Measurements from ENCODE around the gene MLLT10.
"Not testable (repeated sequence)": the region's sequence is repeated elsewhere in the genome, so short reads cannot be mapped to it uniquely, and the experiment has no call there.

MLLT10 gene

DNA sequence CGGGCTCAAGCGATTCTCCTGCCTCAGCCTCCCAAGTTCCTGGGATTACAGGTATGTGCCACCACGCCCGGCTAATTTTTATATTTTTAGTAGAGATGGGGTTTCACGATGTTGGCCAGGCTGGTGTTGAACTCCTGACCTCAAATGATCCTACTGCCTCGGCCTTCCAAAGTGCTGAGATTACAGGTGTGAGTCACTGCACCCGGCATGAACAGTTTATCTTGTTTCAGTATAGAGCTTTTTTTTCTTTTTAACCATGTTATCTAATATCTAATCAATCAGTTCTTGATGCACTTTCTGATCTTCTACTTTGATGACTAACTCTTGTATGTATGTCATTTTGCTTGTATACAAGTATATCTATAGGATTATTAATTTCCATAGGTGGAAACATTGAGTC, 54.1 kb downstream of the MLLT10 start:
- not testable (repeated sequence) for DNase-seq

DNA sequence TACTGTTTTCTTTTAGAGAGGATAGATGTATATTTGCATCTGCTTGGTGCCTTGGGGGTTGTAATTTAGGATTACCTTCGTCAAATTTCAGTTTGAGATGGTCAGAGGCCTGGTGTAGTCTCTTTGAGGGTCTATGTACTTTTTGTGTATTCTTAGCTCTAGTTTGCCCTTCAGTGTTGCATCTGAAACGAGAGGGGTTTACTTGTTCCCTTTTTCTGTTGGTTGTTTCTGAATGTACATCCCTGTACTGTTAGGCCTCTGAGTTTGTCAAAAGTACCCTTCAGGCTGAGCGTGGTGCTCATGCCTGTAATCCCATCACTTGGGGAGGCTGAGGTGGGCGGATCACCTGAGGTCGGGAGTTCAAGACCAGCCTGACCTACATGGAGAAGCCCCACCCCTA, 60.0 kb downstream of the MLLT10 start:
- DNase-seq = no peak

DNA sequence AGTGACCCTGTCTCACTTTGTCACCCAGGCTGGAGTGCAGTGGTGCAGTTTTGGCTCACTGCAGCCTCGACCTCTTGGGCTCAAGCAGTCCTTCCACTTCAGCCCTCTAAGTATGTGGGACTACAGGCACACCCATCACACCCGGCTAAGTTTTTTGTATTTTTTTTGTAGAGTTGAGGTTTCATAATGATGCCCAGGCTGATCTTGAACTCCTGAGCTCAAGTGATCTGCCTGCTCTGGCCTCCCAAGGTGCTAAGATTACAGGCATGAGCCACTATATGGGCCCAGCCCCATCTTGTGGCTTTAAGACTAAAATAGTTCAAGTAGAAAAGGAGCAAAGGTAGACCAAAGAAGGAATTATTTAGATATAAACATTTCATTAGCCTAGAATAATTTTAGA, 65.5 kb downstream of the MLLT10 start:
- DNase-seq = no peak

DNA sequence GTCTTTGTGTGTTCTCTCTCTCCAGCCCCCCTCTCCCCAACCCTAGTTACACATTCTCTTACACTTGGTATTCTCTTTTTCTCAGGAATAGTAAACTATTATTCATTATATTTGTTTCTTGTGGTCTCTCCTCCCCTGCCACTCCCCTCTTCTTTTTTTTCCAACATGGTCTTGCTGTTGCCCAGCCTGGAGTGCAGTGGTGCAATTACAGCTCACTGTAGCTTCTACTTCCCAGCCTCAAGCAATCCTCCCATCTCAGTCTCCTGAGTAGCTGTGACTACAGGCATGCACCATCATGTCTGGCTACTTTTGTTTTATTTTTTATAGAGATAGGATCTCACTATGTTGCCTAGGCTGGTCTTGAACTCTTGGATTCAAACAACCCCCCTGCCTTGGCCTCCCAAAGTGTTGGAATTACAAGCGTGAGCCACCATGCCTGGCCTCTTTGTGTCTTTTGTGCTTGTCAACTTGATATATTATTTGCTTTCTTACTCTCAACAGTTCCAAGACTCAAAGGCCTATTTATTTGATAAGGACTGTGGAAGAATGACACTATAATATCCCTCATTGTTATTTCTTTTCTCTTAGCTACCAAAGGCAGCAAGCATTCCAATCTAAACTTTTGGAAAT, 66.9 kb downstream of the MLLT10 start:
- DNase-seq = no peak

DNA sequence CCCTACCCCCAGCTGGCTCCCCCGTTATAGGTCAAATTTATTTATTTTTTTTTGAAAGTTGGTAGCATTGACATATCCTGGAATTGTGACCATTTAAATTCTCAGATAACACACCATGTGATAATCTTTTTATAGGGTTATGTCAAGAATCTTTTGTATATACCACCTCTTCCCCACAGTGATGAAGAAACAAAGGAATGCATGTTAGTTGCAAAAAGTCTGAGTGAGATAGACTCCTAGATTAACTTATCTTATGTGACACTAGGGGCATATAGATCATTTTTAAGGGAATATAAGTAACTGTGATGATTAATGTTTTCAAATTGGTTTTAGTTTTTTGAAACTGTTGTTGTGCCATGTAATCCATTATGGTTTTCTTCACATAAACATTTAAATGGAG, 68.3 kb downstream of the MLLT10 start:
- DNase-seq = no peak

DNA sequence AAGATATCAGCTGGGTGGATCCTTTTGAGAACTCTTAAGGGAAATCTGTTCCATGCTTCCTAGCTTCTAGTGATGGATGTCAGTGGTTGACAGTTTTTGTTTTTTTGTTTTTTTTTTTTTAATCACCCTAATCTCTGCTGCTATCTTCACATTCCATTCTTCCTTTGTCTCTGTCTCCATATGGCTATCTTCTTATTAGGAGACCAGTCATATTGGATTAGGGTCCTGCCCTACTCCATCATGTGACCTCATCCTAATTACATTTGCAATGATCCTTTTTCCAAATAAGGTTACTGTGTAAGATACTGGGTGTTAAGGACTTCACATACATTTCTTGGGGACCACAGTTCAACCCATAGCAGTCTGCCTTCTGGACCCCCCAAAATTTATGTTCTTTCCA, 69.7 kb downstream of the MLLT10 start:
- no peak for DNase-seq

DNA sequence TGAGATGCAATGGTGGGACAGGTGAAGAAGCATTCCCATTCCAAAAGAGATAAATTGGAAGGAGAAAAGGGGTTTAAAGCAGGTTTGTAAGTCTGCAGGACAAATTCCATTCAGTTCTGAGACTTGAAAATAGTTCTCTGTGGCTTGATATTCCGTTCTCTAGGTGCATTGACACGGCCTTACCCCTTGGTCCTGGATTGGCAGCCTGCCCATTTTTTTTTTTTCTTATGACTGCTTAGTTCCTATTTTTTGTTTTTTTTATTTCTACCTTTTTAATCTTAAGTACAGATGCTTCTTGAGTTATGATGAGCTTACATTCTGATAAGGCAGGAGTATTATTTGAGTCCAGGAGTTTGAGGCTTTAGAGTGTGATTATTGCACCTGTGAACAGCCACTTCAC, 70.6 kb downstream of the MLLT10 start:
- DNase-seq = no peak

DNA sequence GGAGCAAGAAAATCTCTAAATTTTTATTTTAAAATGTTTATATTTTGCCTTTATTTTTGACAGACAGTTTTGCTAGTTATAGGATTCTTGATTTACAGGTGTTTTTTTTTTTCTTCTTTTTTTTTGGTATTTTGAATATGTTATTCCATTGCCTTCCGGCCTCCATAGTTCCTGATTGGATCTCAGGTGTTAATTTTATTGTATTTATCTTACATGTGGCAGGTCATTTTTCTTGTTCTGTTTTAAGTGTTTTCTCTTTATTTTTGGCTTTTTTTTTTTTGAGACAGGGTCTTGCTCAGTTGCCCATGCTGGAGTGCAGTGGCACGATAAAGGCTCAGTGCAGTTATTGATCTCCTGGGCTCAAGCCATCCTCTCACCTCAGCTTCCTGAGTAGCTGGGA, 73.9 kb downstream of the MLLT10 start:
- DNase-seq = no peak

DNA sequence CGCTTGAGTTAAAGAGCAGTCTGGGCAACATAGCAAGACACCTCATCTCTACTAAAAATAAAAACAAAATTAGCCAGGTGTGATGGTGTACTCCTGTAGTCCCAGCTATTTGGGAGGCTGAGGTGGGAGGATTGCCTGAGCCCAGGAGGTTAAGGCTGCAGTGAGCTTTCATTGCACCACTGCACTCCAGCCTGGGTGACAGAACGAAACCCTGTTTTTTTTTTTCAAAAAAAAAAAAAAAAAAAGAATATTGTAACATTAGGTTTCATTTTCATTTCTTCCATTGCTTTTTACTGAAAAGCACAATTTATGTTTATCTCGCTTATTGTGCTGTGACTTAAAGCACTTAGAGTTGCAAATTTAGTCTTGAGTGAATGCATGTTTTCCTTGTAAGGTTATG, 80.0 kb downstream of the MLLT10 start:
- DNase-seq = no peak

DNA sequence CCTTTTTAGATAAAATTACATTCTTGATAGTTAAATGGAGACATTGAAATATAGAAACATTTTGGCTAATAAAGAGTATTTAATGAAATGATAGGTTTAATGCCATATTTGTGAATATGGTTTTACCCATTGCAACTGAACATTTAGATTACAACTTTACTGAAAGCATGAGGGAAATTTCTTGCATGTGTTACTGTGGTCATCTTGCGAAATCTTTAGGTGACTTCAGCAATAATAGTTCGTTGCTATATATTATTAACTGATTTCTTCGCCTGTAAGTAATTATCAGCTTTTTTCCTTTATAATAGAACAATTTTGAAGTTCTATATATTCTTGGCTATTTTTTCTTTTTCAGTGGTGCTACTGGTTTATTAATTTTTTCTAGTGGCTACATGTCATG, 83.2 kb downstream of the MLLT10 start:
- no peak for DNase-seq

DNA sequence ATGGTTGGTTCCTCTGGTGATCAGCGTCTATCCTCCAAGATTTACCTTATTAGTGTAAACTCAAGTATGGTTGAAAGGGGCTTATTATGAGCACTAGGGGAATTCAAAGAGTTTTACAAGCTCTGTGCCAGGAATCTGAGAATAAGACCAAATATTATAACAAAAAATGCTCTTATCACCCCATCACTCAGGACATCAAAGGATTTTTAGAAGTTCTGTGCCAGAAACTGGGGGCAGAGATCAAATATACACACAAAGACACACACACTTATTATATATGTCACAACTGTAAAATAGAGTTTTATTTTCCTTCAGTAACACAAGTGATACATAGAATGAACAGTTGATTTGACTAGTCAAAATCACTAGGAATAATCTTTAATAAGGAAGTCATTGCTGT, 89.3 kb downstream of the MLLT10 start:
- DNase-seq = no peak

DNA sequence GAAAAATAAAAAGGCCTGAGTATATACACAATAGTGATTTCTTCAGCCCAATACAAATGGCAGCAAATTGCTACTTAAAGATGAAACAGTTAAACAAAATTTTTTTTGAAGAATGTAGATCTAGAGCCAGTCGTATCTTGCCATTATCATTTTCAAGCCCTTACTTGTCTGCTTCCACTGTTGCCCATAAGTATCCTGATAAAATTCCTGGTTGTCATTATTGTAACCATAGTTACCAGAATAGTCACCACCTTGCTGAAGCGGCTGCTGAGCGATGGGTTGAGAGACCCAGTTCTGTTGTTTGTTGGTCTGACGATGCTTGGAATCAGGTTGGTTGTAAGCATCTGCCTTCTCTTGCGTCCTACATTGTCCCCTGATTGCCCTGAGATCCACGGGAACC, 90.4 kb downstream of the MLLT10 start:
- not testable (repeated sequence) for DNase-seq

DNA sequence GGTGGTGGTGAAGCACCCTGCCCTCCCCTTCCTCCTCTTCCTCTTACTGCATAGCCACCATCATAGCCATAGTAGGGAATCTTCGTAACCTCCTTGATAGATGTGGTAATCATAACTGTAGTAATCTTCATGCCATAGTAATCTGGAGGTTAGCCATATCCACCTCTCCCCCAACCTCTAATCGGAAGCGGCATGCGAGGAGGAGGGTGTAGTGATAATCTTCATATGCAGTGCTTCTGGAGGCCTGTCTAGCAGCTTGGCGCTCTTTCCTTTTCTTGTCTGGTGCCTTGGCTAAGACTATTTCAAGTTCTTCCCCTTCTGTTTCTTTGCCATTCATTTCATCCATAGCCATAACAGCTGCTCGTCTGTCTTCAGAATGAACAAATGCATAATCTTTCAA, 90.9 kb downstream of the MLLT10 start:
- DNase-seq = no peak

DNA sequence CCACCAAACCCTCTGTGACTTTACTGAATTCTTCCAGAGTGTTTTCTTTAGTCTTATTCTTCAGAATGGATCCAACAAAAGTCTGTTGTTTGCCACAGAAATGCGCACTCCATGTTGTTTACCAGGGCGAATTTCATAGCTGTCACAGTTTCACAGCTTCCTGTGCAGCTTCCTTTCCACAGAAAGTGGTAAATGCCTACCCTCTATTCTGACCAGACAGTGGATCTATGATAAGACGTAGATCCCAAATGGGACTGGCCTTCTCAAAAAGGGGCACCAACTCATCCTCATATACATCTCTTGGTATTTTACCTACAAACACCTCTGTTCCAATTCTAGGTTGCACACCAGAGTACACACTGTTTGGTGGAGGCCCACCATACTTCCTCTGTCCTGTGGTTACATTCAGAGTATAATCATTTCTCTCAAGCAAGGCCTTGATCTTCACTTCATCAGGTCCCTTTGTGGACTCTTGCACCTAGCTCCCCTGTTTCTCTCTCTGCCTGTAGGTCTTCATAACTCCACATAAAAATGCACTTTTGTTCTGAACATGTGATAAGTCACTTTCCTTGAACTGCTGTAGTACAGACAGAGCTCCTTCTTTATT, 91.7 kb downstream of the MLLT10 start:
- no peak for DNase-seq

DNA sequence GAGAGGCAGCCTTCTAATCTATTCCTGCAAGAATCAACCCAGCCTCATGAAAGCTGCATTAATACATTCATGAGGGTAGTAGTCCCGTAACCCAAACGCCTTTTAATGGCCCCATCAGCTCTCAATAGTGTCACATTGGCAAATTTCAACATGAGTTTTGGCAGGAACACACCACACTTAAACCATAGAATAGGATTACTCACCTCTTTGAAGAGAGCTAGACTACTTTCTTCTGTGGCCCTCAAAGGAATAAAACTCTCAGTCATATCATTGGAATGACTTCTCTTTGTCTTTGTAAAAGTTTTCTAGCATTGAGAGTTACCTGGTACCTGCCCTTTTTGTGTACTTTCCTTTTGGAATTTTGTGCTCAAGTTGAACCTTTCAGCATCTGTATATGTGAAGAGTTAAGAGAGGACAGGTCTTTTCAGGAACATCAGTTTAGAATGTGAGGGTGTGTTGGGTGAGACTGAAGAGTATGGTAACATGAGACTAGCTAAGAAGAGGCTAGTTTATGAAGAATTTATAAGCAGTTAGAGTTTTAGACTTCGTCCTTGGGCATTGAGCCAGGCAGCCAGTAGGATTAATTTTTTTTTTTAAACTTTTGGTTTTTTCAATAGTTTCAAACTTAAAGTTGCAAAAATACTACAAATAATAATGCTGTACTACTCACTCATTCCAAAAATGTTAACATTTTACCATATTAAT, 92.6 kb downstream of the MLLT10 start:
- no peak for DNase-seq

DNA sequence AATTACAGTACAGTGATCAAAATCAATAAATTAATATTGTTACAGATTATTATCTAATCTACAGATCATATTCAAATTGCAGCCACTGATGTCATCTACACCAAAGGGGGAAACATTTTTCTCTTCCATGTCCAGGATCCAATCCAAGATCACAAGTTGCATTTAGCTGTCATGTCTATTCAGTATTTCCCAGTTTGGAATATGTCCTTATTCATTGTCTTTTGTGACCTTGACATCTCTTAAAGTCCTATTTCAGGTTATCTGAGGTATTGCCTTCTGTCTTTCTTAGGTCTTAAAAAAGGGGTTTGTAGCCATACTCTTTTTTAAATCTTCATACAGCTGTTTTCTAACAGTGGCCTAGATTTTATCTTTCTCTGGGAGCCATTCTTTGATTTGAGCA, 93.3 kb downstream of the MLLT10 start:
- DNase-seq = no peak

DNA sequence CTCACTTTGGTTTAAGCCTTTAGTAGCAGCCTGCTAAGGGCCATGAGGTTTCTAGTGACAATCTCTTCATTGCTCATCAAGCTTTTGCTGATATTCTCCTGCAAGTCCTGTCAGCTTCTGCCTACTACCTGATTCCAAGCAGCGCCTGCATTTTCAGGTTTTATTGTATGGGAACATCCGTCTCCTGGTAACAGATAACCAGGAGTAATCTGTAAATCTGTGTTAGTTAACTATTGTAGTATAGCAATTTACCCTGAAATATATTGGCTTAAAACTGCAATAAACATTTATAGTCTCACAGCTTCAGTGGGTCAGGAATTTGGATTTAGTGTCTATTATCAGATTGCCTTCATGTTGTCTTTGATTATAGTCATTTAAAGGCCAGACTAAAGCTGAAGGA, 94.0 kb downstream of the MLLT10 start:
- no peak for DNase-seq

DNA sequence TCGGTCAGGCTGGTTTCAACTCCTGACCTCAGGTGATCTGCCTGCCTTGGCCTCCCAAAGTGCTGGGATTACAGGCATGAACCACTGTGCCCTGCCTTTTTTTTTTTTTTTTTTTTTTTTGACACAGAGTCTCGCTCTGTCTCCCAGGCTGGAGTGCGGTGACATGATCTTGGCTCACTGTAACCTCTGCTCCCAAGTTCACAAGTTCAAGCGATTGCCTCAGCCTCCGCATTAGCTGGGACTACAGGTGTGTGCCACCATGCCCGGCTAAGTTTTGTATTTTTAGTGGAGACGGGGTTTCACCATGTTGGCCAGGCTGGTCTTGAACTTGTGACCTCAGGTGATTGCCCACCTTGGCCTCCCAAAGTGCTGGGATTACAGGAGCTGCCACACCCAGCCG, 94.6 kb downstream of the MLLT10 start:
- not testable (repeated sequence) for DNase-seq

DNA sequence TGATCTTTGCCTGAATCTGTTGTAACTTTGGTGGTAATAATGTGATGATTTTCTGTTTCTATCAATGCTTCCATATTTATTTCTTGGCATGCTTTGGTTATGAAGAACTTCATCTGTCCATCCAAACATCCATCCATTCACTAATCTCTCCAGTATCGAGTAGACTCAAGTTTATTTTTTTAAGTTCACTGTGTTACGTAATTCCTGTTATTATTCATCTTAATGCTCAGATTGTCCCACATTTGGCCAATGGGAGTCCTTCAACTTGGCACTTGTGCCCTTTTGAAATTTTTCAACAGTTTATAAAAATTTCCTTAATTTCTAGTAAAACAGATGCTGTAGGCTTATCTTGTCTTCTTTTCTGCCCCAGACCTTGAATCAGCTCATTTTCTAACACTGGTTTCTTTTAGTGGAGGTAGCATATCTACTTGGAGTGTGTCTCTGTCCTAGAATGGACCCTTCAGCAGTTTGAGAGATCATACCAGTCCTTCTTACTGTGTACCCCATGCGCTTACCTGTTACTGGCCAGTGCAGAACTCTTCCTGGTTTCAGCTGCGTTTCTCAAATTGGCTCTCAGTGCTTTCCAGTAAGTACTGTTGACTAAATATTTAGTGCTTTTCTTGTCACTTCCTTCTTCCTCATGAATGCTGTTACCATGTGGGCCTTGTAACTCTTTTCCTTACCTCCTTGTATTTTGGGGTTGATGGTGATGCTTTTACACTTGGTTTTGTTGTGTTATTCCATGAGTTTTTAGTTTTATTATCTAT, 100.8 kb downstream of the MLLT10 start:
- no peak for DNase-seq

DNA sequence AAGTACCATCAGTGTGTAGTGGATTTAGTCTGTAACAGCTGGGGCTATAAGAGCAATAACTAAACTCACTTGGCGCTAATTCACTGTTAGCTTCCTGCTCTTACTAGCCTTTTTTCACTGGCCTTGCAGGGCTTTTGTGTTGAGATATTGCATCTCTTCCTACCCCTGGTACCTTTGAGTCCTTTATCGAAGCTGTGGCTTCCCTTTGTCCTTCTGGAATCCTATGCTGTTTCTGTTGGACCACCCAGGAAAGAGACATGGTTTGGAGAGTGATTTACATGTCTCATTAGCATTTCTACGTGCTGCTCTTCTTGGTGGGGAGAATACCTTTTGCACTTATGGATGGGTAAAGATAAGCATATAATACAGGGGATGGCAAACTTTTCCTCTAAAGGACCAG, 103.8 kb downstream of the MLLT10 start:
- DNase-seq = no peak

DNA sequence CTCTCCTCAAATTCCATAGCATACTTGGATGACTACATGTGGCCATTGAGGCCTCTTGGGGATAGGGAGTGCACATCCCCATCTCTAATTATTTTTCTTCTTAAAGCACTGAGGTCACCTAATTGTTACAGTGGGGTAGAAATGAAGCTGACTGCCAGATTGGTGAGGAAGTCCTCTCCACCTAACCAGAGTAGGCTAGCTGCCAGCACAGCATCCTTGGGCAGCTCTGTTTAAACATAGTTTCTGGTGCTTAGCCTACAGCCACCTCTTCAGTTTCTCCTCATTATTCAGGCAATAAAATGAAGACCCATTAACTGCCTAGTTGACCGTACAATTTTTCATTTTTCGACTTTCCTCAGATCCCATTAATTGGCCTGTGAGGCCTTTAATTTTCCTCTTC, 104.6 kb downstream of the MLLT10 start:
- DNase-seq = no peak

DNA sequence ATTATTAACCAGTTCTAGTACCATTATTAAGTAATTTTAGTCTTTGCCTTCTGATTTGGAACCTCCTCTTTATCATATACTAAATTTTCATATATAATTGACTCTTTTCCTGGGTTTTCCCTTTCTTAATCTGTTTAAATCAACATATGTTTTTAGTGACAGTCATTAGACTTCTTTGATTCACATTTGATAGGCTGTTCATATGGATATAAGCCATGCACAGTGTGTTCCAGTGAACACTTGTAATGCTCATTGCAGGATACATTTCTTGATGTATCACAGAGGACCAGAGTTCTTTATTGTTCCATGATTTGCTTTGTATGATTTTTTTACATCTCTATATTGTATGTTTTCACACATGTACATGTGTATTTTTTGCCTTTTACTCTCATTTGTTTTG, 114.0 kb downstream of the MLLT10 start:
- no peak for DNase-seq

DNA sequence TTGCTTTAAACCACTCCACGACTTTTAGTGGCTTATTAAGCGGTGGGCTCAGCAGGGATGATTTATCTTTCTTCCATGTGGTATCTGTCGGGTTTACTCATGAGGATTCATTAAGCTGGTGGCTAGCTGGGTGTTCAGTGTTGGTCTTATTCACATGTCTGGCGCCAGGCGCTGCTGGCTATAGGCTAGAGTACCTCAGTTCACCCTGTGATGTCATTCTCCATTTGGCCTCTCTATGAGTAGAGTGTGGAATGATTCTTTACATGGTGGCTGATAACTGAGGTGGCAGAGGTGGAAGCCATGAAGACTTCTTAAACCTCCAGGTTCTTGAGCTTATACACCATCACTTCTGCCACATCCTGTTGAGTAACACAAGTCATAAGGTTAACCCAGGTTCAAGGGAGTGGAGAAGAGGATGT, 115.4 kb downstream of the MLLT10 start:
- no peak for DNase-seq

DNA sequence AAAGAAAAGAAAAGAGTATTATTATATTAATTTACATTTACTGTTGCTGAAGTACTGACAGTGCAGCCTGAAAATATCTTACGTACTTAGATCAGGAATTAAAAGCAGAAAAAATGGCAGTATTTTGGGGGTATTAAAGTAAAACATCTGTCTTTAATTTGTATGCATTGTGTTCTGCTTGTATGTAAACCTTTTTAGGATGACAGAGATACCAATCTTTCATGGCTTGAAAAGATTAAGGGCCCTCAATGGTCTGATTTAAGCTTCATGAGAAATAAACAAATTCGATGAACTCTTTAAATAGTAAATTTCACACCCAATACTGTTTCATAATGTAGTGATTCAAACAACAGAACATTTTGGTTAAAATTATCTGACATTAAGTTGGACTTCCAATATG, 116.3 kb downstream of the MLLT10 start:
- DNase-seq = no peak
